LNCaP clone FGC (cell line): ENCODE measurements around the gene QPRT.
A peak's percentile ranks its signal among the peaks of the same experiment; 100 is the strongest.
"Not testable (repeated sequence)": the region's sequence is repeated elsewhere in the genome, so short reads cannot be mapped to it uniquely, and the experiment has no call there.

ENCODE experiments used
- DNase-seq: peaks from one replicate; pipeline ENCODE4 v3.0.0-alpha.2; 2011; ENCODE audit warnings: low read depth
- H3K4me3 ChIP-seq: 2 replicates; pipeline ENCODE4 v1.5.1; 2011; ENCODE audit warnings: mild to moderate bottlenecking, low read depth, low read length, control low read depth
- TF ChIP-seq, protein P1 (sequence below): IDR thresholded peaks from 2 replicates; pipeline ENCODE4 v1.5.1; 2012; ENCODE audit warnings: mild to moderate bottlenecking; ENCODE audit not compliant: control insufficient read depth, insufficient read depth; ENCODE audit errors: extremely low read depth

The QPRT gene

DNA sequence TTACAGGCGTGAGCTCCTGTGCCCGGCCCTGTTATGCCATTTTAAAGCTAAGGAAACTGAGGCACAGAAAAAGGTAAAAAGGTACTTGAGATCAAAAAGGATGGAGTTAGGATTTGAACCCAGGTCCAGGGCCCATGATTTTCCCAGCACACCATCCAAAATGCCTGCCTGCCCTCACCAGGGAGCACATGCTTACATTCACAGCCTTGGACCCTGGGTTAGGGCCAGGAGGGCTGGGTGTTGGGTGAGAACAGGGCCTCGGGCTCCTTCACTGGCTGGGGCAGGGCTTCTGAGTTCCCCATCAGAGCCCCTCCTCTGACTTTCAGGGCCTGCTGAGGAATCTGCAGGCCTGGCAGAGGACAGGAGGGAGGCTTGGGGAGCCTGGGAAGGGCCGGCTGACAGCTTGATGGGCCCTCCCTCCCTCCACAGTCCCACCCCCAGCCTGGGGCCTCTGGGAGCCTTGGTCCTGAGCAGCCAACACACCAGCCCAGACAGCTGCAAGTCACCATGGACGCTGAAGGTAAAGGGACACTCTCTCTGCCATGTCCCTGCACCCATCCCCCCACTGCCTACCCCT, at the start of gene QPRT:
Gene QPRT (plus strand): TSS at position 490 of the 577 bp plus-strand sequence. CDS start 18 bp downstream, at position 508.
- DNase-seq: no peak
- no peak within 1 kb of the TSS for H3K4me3 ChIP-seq
- TF ChIP-seq, protein P1, sequence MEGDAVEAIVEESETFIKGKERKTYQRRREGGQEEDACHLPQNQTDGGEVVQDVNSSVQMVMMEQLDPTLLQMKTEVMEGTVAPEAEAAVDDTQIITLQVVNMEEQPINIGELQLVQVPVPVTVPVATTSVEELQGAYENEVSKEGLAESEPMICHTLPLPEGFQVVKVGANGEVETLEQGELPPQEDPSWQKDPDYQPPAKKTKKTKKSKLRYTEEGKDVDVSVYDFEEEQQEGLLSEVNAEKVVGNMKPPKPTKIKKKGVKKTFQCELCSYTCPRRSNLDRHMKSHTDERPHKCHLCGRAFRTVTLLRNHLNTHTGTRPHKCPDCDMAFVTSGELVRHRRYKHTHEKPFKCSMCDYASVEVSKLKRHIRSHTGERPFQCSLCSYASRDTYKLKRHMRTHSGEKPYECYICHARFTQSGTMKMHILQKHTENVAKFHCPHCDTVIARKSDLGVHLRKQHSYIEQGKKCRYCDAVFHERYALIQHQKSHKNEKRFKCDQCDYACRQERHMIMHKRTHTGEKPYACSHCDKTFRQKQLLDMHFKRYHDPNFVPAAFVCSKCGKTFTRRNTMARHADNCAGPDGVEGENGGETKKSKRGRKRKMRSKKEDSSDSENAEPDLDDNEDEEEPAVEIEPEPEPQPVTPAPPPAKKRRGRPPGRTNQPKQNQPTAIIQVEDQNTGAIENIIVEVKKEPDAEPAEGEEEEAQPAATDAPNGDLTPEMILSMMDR: no peak

DNA sequence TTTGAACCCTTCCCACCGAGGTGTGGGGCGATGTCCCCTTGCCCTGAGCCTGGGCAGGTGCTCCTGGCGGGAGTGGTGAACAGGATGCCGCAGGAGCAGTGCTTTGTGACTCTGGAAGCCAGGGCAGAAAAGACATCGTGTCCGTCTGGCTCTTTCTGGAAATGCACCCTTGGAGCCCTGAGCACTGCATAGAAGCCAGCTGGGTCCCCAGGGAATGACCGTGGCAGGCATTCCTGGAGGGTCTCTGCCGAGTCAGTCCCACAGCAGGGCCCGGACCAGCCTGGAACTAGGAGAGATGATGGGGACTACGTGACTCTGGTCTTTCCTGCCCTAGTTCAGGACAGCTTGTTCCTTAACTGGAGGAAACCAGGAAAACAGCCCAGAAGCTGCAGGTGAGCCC, 49.7 kb upstream of the QPRT start:
- DNase-seq, H3K4me3 ChIP-seq: not testable (repeated sequence)

DNA sequence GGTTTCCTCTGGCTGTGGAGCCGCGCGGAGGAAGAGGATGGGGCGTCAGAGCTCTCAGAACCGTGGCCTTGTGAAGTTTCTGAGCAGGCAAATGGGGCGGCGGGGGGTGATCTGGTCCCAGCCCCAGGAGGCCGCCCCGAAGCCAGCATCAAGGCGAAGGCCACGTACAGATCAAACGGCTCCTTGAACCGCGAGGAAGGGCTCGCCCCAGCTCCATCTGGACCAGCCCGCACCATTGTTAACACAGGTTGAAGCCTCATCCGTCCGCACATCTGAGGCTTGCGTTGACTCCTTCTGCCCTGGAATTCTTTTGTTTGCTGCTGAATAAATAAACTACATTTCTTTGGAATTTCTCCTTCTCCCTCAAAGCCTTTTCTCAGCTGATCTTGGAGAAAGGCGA, 47.3 kb upstream of the QPRT start:
- not testable (repeated sequence) for DNase-seq, H3K4me3 ChIP-seq

DNA sequence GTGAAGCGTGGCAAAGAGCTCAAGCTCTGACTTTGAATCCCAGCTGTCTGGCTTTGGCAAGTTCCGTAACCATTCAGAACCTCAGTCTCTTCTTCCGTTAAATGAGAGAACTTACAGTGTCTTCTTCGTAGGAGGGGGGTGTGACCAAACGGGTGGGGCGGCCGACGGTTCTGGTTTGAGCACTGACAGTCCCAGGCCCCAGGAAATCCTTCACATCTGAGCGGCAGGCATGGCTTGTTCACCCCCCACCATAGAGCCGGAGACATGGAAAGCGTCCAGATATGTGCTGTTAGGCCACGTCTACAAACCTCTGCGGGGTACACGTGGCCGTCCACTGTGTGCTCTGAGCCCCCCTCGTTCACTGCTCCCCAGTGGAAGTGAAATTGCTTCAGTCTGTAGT, 43.1 kb upstream of the QPRT start:
- H3K4me3 ChIP-seq, DNase-seq: not testable (repeated sequence)

DNA sequence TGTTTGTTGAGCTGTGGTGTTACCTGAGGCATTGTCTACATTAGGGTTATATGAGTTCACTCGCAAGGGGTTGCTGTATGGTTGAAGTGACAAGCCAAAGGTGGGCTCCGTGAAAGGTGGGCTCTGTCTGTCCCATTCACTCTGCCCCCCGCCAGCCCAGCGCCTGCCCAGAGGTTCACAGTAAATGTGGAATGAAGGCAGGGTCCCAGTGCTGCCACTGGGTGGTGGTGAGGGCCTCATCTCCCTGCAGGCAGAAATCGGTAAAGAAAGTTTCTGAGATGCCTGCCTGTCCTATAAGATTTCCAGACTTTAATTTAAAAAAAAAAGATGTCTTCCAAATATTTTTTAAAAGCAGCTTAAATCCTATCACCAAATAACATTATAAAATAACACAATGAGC, 42.6 kb upstream of the QPRT start:
- not testable (repeated sequence) for DNase-seq, H3K4me3 ChIP-seq

DNA sequence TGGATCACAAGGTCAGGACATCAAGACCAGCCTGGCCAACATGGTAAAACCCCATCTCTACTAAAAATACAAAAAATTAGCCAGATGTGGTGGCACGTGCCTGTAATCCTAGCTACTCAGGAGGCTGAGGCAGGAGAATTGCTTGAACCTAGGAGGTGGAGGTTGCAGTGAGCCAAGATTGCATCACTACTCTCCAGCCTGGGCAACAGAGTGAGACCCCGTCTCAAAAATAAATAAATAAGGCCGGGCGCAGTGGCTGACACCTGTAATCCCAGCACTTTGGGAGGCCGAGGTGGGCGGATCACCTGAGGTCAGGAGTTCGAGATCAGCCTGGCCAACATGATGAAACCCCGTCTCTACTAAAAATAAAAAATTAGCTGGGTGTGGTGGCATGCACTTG, 40.2 kb upstream of the QPRT start:
- H3K4me3 ChIP-seq, DNase-seq: not testable (repeated sequence)

DNA sequence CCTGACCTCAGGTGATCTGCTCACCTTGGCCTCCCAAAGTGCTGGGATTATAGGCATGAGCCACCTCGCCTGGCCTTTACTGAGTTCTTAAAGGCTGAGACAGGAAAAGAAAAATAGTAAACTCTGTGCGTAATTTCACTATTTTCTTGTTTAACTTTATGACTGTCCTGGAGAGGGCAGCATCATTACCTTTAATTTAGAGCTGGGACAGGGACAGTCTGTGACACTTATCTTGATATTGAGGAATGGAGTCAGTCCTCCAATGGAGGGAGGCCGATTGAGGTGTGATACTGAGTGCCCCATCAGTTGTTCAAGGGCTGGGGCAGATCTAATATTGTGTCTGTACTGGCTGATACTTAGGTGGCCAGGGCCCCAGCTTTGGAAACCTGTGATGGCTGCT, 37.4 kb upstream of the QPRT start:
- TF ChIP-seq, protein P1: peak; percentile 14; the same call in 1 of the 2 replicates
- no peak for DNase-seq
- H3K4me3 ChIP-seq: no peak overlapping the region

DNA sequence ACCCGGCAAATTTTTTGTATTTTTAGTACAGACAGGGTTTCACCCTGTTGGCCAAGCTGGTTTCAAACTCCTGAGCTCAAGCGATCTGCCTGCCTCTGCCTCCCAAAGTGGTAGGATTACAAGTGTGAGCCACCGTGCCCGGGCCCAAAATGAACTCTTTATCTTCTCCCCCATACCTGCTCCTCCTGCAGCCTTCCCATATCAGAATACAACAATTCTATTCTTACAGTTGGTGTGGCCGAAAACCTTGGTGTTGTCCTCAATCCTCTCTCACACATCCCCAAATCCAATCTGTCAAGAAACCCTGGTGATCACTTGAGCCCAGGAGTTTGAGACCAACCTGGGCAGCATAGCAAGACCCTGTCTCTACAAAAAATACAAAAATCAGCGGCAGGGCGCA, 35.4 kb upstream of the QPRT start:
- no peak for DNase-seq
- TF ChIP-seq, protein P1: no peak
- no peak overlapping the region for H3K4me3 ChIP-seq

DNA sequence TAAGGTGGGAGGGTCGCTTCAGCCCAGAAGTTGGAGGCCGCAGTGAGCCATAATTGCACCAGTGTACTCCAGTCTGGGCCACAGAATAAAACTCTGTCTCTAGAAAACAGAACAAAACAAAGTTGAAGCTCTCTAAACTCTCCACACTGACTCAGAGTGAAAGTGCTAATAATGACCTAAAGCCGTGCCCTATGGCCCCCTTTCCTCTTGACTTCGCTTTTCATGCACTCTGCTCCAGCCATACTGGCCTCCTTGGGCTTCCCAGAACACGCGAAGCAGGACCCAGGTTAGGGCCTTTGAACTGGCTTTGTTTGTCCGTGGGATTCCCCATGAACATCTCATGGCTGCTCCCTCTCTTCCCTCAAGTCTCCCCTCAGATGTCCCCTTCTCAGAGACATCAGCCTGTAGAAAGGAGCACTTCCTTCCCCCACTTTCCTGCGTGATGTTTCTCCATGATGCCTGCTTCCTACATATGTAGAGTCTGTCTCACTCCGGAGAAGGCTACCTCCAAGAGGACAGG, 34.6 kb upstream of the QPRT start:
- DNase-seq: no peak
- TF ChIP-seq, protein P1: no peak
- no peak overlapping the region for H3K4me3 ChIP-seq

DNA sequence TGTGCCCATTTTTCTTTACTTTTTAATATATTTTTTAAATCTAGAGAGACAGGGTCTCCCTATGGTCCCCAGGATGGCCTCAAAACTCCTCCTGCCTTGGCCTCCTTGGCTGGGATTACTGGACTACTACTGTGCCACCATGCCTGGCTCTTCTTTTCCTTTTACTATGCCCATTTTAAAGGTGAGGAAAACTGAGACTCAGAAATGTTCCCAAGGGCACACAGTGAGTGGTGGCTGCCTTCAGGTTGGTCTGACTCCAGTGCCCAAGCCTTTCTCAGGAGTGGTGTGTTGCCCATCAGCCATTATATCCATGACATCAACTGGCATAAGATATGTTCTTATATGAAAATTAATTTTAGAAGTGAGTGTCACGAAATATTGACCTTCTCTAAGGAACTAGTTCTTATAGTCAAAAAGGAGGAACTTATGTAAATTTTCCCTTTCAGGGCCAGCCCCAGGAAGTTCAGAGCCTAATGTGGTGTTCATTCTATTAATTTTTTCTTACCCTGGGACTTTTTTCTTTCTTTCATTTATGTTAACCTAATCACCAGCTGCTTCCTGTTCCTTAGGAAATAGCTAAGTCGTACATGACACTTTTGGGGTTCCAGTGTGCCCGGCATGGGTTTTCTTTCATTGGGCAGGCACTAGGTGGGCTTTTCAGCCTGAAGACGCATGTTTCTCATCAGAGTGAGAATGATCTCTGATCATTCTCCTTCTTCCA, 33.8 kb upstream of the QPRT start:
- H3K4me3 ChIP-seq: no peak overlapping the region
- no peak for DNase-seq
- TF ChIP-seq, protein P1: no peak
